BE2C (cell line): ENCODE data around the gene MSANTD4.

Experiments
- DNase-seq: peaks from one replicate; pipeline ENCODE4 v3.0.0-alpha.2; 2020
- H3K27me3 ChIP-seq: fragments of 250-450 bp; sonication (Bioruptor Pico); 2 replicates; pipeline ENCODE4 v1.5.1; 2020; ENCODE audit warnings: mild to moderate bottlenecking
- H3K36me3 ChIP-seq: fragments of 250-450 bp; sonication (Bioruptor Pico); 2 replicates; pipeline ENCODE4 v1.5.1; 2020; ENCODE audit warnings: mild to moderate bottlenecking
- H3K4me1 ChIP-seq: fragments of 250-450 bp; sonication (Bioruptor Pico); 2 replicates; pipeline ENCODE4 v1.5.1; 2020
- H3K4me3 ChIP-seq: 2 replicates; pipeline ENCODE4 v1.5.1; 2011; ENCODE audit warnings: low read depth, low read length
- H3K9me3 ChIP-seq: fragments of 250-450 bp; sonication (Bioruptor Pico); 2 replicates; pipeline ENCODE4 v1.5.1; 2020
- CTCF ChIP-seq: IDR thresholded peaks from 2 replicates; pipeline ENCODE4 v1.5.1; 2012; ENCODE audit warnings: mild to moderate bottlenecking, low read depth, low read length

MSANTD4 gene

GRCh38 chr11:105975128-105975527 lies 46.9 kb downstream of the MSANTD4 start:
- H3K9me3 ChIP-seq = no peaks in the 10 kb centered on the region
- no peaks in the 10 kb centered on the region for H3K36me3 ChIP-seq
- TF ChIP-seq CTCF = no peak
- DNase-seq = no peak
- no peaks in the 10 kb centered on the region for H3K27me3 ChIP-seq
- H3K4me3 ChIP-seq = no peak overlapping the region
- no peaks in the 10 kb centered on the region for H3K4me1 ChIP-seq

- no peaks in the 10 kb centered on the region for H3K9me3 ChIP-seq
- H3K27me3 ChIP-seq = no peaks in the 10 kb centered on the region
- H3K4me1 ChIP-seq = no peaks in the 10 kb centered on the region
Observed at GRCh38 chr11:105969756-105970155, 52.3 kb downstream of the MSANTD4 start.

GRCh38 chr11:105968021-105968697 lies 53.9 kb downstream of the MSANTD4 start:
- Histone ChIP-seq H3K36me3 (no peaks in the 10 kb centered on the region), H3K4me1 (no peaks in the 10 kb centered on the region), H3K9me3 (no peaks in the 10 kb centered on the region), H3K27me3 (no peaks in the 10 kb centered on the region), H3K4me3 (no peak overlapping the region)
- no peak for TF ChIP-seq CTCF
- no peak for DNase-seq

More at GRCh38 chr11:105969756-105970155, 52.3 kb downstream of the MSANTD4 start:
- no peak for DNase-seq
- no peak for TF ChIP-seq CTCF
- Histone ChIP-seq H3K36me3 (no peaks in the 10 kb centered on the region), H3K4me3 (no peak overlapping the region)

- H3K4me3 ChIP-seq = no peak overlapping the region
- H3K27me3 ChIP-seq = no peaks in the 10 kb centered on the region
- no peaks in the 10 kb centered on the region for H3K9me3 ChIP-seq
- no peak for TF ChIP-seq CTCF
- no peaks in the 10 kb centered on the region; the same call in 1 of the 2 replicates for H3K4me1 ChIP-seq
- no peaks in the 10 kb centered on the region for H3K36me3 ChIP-seq
- DNase-seq = peak; percentile 48
Observed at GRCh38 chr11:105960252-105961245, 61.5 kb downstream of the MSANTD4 start.
